HepG2 (cell line): Measurements from ENCODE around the gene OR4D9. TPM values are rescaled to one million over a fixed set of nuclear protein-coding genes. Genes with fewer than 3 reads are reported as not detected.
A peak's percentile ranks its signal among the peaks of the same experiment; 100 is the strongest.

ENCODE experiments used
- FOXO4 ChIP-seq: sonication (generic); formaldehyde crosslinking; conservative IDR thresholded peaks from 2 replicates; pipeline ENCODE4 v1.8.1; 2023; ENCODE audit warnings: missing genetic modification reagents
- FOXP4 ChIP-seq: sonication (generic); formaldehyde crosslinking; IDR thresholded peaks from 2 replicates; pipeline ENCODE4 v1.4.0; 2020; ENCODE audit warnings: missing genetic modification reagents
- MTA1 ChIP-seq: sonication (generic); formaldehyde crosslinking; IDR thresholded peaks from 2 replicates; pipeline ENCODE4 v1.4.0; 2020; ENCODE audit warnings: missing genetic modification reagents, mild to moderate bottlenecking, borderline replicate concordance
- NCOA5 ChIP-seq: sonication (generic); formaldehyde crosslinking; IDR thresholded peaks from 2 replicates; pipeline ENCODE4 v1.4.0; 2020; ENCODE audit warnings: missing genetic modification reagents
- NR3C1 ChIP-seq: sonication (generic); formaldehyde crosslinking; IDR thresholded peaks from 2 replicates; pipeline ENCODE4 v1.4.0; 2020; ENCODE audit warnings: missing genetic modification reagents
- SIX1 ChIP-seq: sonication (generic); formaldehyde crosslinking; IDR thresholded peaks from 2 replicates; pipeline ENCODE4 v1.4.0; 2020; ENCODE audit warnings: missing genetic modification reagents, borderline replicate concordance
- SKI ChIP-seq: fragments of 450-650 bp; IDR thresholded peaks from one replicate; pipeline ENCODE4 v1.6.1; 2018; ENCODE audit warnings: mild to moderate bottlenecking; ENCODE audit not compliant: partially characterized antibody
- TEAD2 ChIP-seq: sonication (generic); formaldehyde crosslinking; IDR thresholded peaks from 2 replicates; pipeline ENCODE4 v1.9.0; 2021; ENCODE audit warnings: missing genetic modification reagents
- UBTF ChIP-seq: sonication (generic); formaldehyde crosslinking; IDR thresholded peaks from 2 replicates; pipeline ENCODE4 v1.4.0; 2020; ENCODE audit warnings: mild to moderate bottlenecking, missing genetic modification reagents
- ZNF180 ChIP-seq: sonication (generic); formaldehyde crosslinking; IDR thresholded peaks from 2 replicates; pipeline ENCODE4 v1.4.0; 2020; ENCODE audit warnings: low read depth, missing genetic modification reagents, borderline replicate concordance
- ZNF24 ChIP-seq: fragments of 450-650 bp; IDR thresholded peaks from 2 replicates; pipeline ENCODE4 v1.6.1; 2017; ENCODE audit warnings: antibody characterized with exemption, mild to moderate bottlenecking
- ZNF33A ChIP-seq: sonication (generic); formaldehyde crosslinking; IDR thresholded peaks from 2 replicates; pipeline ENCODE4 v1.5.1; 2020; ENCODE audit warnings: missing genetic modification reagents, mild to moderate bottlenecking, moderate library complexity, borderline replicate concordance
- ZNF577 ChIP-seq: sonication (generic); formaldehyde crosslinking; IDR thresholded peaks from 2 replicates; pipeline ENCODE4 v1.4.0; 2020; ENCODE audit warnings: mild to moderate bottlenecking, low read depth, missing genetic modification reagents, borderline replicate concordance
- ZNF589 ChIP-seq: sonication (generic); formaldehyde crosslinking; conservative IDR thresholded peaks from 2 replicates; pipeline ENCODE4 v1.8.0; 2022; ENCODE audit warnings: mild to moderate bottlenecking, moderate library complexity, missing genetic modification reagents
- ZSCAN31 ChIP-seq: sonication (generic); formaldehyde crosslinking; IDR thresholded peaks from 2 replicates; pipeline ENCODE4 v1.5.0; 2020; ENCODE audit warnings: low read depth, mild to moderate bottlenecking, missing genetic modification reagents
- ZSCAN5A ChIP-seq: sonication (generic); formaldehyde crosslinking; IDR thresholded peaks from 2 replicates; pipeline ENCODE4 v1.8.0; 2022; ENCODE audit warnings: mild to moderate bottlenecking, missing genetic modification reagents, borderline replicate concordance
- polyA plus RNA-seq, 8 experiments: library from polyadenylated mRNA; depleted of rRNA in 3 of 8; stranded (reverse) in 7 of 8; unstranded in 1 of 8; fragments of >200 nt; fragmentation: Illumina TruSeq in 4 of 8; extraction: Trizol in 4 of 8; gene quantifications; 2 replicates each; pipeline versions ENCODE4 v1.2.1 to v1.2.3, GENCODE V29; 2011 to 2016; ENCODE audit warnings: low read depth in 4 of 8, missing spikeins in 1 of 8, mixed read lengths in 1 of 8; ENCODE audit not compliant: insufficient read depth in 1 of 8
- total RNA-seq, 5 experiments: library from RNA; depleted of rRNA; stranded (reverse); fragments of >200 nt; fragmentation: Illumina TruSeq; extraction: Trizol; gene quantifications; 2 replicates each; pipeline ENCODE4 v1.2.3, GENCODE V29; 2016; ENCODE audit warnings: low read depth in 1 of 5
- TF ChIP-seq, protein P1 (sequence below): sonication (generic); formaldehyde crosslinking; IDR thresholded peaks from 2 replicates; pipeline ENCODE4 v1.5.1; 2020; ENCODE audit warnings: mild to moderate bottlenecking, missing genetic modification reagents

Gene OR4D9
- total and polyA plus RNA-seq, 2 of the 13 experiments (the other 11 are each of a cell fraction or from before 2014, with no cell fraction given) = not detected

DNA sequence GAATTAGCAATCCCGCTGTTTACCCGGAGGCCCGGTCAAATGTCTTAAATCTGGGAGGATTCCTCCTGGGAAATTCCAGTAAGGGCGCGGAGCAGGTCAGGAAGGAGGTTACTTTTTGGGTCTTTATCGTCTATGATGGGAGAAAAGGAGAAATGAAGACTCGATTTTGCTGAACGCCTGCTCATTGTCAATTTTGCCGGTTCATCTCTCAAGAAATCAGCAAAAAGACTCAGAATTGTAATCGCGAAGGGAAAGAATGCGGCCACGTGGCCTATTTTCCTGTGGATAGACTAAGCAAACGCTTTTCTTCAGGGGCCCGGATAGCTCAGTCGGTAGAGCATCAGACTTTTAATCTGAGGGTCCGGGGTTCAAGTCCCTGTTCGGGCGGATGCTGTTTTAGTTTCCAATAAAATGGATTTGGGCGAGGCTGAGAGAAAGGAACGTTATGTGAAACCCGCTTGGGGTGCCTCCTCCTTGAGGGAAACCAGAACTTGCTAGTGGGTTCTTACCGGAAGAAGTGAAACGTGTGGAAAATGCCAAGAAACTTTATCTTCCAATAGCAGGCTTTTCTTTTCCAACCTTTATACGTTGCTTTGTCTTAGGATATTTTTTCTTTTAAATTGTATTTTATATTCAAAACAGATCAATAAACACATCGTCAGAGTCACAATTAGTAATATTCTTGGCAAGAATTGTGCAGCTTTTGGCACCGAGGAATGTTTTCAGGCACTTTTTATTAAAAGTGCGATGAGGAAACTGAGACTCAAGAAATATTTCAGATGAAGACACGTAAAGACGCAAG, 45.0 kb downstream of the OR4D9 start (continued):
- TF ChIP-seq UBTF (CRISPR knock-in tag) (no peak), FOXP4 (CRISPR knock-in tag) (no peak; the same call in 1 of the 2 replicates), NR3C1 (CRISPR knock-in tag) (no peak), MTA1 (CRISPR knock-in tag) (no peak), ZSCAN31 (CRISPR knock-in tag) (0 out of 2 replicates have a peak, but pooled peaks have one; percentile 14), ZNF589 (CRISPR knock-in tag) (no peak), FOXO4 (CRISPR knock-in tag) (no peak), NCOA5 (no peak), ZNF24 (peak; percentile 97), SIX1 (CRISPR knock-in tag) (no peak), ZNF180 (CRISPR knock-in tag) (no peak), ZNF577 (CRISPR knock-in tag) (no peak), SKI (no peak), TEAD2 (no peak), ZNF33A (CRISPR knock-in tag) (no peak), ZSCAN5A (CRISPR knock-in tag) (0 out of 2 replicates have a peak, but pooled peaks have one; percentile 36)
- TF ChIP-seq, protein P1, sequence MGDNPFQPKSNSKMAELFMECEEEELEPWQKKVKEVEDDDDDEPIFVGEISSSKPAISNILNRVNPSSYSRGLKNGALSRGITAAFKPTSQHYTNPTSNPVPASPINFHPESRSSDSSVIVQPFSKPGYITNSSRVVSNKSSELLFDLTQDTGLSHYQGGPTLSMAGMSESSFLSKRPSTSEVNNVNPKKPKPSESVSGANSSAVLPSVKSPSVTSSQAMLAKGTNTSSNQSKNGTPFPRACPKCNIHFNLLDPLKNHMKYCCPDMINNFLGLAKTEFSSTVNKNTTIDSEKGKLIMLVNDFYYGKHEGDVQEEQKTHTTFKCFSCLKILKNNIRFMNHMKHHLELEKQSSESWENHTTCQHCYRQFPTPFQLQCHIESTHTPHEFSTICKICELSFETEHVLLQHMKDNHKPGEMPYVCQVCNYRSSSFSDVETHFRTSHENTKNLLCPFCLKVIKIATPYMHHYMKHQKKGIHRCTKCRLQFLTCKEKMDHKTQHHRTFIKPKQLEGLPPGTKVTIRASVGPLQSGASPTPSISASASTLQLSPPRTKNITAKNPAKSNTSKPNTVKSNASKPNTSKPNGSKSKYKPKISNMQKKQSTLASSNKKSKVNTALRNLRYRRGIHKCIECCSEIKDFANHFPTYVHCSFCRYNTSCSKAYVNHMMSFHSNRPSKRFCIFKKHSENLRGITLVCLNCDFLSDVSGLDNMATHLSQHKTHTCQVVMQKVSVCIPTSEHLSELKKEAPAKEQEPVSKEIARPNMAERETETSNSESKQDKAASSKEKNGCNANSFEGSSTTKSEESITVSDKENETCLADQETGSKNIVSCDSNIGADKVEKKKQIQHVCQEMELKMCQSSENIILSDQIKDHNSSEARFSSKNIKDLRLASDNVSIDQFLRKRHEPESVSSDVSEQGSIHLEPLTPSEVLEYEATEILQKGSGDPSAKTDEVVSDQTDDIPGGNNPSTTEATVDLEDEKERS = no peak
